PFSK-1 (cell line): ENCODE measurements around the gene PTGER1.

Experiments used
- FOXP2 ChIP-seq: optimal IDR thresholded peaks from 2 replicates; pipeline ENCODE3; 2011; ENCODE audit warnings: borderline replicate concordance, control low read depth, inconsistent platforms; ENCODE audit not compliant: insufficient read depth; ENCODE audit errors: extremely low read length, extremely low read depth
- POLR2AphosphoS5 ChIP-seq: IDR thresholded peaks from 2 replicates; pipeline ENCODE4 v1.6.1; 2012; ENCODE audit warnings: low read depth, mild to moderate bottlenecking, control low read depth, low read length, moderate library complexity
- SIN3A ChIP-seq: IDR thresholded peaks from 2 replicates; pipeline ENCODE4 v1.6.1; 2012; ENCODE audit warnings: mild to moderate bottlenecking, low read length, moderate library complexity, borderline replicate concordance; ENCODE audit not compliant: insufficient read depth
- TAF1 ChIP-seq: IDR thresholded peaks from 2 replicates; pipeline ENCODE4 v1.6.1; 2012; ENCODE audit warnings: low read length, control low read depth, borderline replicate concordance; ENCODE audit not compliant: insufficient read depth
- TF ChIP-seq, protein P1 (sequence below), 2 experiments: IDR thresholded peaks; 2 replicates each; pipeline versions ENCODE4 v1.6.1 to v1.8.0; 2011 to 2012; ENCODE audit warnings: low read depth in 2 of 2, low read length in 2 of 2, control low read depth in 1 of 2, inconsistent platforms in 1 of 2, mild to moderate bottlenecking in 1 of 2, moderate library complexity in 1 of 2; ENCODE audit not compliant: insufficient read depth in 1 of 2

PTGER1 gene

DNA sequence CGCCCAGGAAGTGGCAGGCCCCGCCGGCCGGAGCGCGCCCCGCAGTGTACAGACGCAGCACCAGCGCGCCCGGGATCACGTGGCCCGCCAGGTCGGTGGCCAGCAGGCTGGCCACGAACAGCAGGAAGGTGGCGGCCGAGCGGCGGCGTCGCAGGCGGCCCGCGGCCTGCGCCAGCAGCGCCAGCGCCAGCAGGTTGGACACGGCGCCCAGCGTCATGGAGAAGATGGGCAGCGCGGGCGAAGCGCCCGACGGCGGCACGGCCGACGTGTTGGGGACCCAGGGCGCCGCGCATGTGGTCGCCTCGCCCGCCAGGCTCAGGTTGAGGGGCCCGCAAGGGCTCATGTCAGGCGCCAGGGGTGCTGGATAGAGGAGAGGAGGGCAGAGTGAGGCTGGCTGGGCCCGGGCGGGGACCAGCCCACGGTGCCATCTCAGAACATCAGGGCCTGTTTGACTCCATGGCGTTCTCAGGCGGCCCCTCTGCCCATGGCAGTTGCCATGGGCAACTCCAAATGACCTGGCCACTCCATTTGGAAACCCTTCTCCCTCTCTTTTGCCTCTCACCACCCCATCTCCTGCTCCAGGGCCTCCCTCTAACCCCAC is 1.1 kb downstream of the PTGER1 start:
- TF ChIP-seq SIN3A (no peak), POLR2AphosphoS5 (no peak), FOXP2 (no peak), TAF1 (no peak)
- TF ChIP-seq, protein P1, sequence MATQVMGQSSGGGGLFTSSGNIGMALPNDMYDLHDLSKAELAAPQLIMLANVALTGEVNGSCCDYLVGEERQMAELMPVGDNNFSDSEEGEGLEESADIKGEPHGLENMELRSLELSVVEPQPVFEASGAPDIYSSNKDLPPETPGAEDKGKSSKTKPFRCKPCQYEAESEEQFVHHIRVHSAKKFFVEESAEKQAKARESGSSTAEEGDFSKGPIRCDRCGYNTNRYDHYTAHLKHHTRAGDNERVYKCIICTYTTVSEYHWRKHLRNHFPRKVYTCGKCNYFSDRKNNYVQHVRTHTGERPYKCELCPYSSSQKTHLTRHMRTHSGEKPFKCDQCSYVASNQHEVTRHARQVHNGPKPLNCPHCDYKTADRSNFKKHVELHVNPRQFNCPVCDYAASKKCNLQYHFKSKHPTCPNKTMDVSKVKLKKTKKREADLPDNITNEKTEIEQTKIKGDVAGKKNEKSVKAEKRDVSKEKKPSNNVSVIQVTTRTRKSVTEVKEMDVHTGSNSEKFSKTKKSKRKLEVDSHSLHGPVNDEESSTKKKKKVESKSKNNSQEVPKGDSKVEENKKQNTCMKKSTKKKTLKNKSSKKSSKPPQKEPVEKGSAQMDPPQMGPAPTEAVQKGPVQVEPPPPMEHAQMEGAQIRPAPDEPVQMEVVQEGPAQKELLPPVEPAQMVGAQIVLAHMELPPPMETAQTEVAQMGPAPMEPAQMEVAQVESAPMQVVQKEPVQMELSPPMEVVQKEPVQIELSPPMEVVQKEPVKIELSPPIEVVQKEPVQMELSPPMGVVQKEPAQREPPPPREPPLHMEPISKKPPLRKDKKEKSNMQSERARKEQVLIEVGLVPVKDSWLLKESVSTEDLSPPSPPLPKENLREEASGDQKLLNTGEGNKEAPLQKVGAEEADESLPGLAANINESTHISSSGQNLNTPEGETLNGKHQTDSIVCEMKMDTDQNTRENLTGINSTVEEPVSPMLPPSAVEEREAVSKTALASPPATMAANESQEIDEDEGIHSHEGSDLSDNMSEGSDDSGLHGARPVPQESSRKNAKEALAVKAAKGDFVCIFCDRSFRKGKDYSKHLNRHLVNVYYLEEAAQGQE (IDR thresholded peaks at IDR 0.05; ENCODE audit: insufficient read depth in 1 of 2, low read depth in 2 of 2, low read length in 2 of 2) = no peak

DNA sequence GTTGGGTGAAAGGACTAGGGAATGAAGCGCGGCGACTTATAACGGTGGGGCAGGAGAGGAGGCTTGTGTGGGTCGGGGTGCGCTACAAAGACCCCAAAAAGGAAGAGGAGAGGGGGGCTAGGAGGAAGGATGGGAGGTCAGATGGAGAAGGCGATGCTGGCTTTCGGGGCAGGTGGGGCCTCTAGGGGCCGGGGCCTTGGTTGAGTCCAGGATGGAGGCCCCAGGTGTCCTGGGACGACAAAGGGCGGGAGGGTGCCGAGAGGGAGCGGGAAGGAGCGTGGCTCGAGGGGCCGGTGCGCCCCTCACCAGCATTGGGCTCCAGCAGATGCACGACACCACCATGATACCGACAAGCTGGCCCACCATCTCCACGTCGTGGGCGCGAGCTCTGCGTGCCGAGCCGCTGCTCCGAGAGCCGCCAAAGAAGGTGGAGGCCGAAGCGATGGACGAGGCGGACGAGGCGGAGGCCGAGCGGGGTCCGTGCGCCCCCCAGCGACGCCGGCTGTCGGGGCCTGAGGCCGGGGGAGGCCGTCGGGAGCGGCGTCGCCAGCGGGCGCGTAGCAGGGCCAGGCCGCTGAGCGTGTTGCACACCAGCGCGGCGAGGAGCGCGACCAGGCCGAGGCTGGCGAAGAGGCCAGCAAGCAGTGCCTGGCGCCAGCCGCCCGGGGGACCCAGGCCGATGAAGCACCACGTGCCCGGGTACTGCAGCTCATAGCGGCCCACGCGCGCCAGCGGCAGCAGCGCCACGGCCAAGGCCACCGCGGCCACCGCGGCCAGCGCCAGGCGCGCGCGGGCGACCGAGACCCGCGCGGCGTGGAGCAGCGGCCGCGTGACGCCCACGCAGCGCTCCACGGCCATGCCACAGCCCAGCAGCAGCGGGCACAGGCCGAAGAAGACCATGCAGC is 1.8 kb downstream of the PTGER1 start:
- TF ChIP-seq TAF1 = no peak

DNA sequence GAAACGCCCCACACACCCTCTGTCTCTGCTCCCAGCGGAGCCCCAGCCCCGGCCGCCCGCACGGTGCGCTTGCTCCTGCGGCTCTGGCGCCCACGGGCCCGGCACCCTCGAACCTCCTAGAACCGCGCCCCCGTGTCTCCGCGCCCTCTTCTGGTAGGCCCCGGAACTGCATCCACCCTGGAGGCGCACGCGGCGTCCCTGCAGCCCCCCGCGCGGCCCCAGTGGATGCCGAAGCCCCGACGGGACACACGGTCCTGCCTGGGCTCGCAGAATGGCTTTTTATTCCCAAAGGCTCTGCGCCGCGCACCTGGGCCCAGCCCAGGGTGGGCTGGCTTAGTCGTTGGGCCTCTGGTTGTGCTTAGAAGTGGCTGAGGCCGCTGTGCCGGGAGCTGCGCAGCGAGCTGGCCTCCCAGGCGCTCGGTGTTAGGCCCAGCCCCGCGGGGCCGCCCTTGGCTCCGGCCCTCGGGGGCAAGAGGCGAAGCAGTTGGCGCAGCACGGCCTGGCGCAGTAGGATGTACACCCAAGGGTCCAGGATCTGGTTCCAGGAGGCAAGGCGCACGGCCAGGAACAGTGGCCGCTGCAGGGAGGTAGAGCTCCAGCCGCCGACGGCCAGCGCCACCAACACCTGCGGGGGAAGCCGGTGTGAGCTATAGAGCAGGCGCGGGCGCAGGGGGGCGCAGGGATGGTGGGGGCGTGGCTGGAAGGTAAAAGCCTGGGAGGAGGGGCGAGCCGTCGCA is 2.8 kb downstream of the PTGER1 start:
- TF ChIP-seq FOXP2 = no peak
- TF ChIP-seq SIN3A = no peak
- no peak for TF ChIP-seq TAF1
- TF ChIP-seq, protein P1 (IDR thresholded peaks at IDR 0.05; ENCODE audit: insufficient read depth in 1 of 2, low read depth in 2 of 2, low read length in 2 of 2) = no peak
- TF ChIP-seq POLR2AphosphoS5 = no peak

DNA sequence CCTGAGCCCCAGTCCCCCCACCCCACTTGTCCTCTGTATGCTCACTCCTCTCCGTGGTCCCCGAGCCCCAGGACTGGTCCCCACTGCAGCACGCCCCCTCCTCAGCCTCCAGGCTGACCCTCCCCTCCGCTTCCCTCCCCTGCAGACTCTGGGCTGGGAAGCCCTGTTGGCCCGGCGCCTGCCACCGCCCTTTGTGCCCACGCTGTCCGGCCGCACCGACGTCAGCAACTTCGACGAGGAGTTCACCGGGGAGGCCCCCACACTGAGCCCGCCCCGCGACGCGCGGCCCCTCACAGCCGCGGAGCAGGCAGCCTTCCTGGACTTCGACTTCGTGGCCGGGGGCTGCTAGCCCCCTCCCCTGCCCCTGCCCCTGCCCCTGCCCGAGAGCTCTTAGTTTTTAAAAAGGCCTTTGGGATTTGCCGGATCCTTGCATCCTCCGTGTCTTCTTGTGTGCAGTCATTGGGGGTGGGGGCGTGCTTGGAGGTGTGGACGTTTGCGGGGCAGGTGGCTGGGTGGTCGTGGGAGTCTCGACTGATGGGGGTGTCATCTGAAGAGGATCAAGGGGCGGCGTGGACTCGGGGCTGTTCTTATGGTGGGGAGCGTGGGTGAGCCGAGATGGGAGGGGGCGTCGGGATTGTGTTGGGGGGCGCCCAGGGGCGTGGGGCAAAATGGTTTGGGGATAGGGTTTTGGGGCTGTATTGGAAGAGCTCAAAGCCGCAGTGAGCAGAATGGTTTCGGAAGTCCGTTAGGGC is 3.5 kb downstream of the PTGER1 start:
- TF ChIP-seq, protein P1 (IDR thresholded peaks at IDR 0.05; ENCODE audit: insufficient read depth in 1 of 2, low read depth in 2 of 2, low read length in 2 of 2) = no peak
- TF ChIP-seq SIN3A (no peak), TAF1 (no peak), POLR2AphosphoS5 (no peak), FOXP2 (no peak)

DNA sequence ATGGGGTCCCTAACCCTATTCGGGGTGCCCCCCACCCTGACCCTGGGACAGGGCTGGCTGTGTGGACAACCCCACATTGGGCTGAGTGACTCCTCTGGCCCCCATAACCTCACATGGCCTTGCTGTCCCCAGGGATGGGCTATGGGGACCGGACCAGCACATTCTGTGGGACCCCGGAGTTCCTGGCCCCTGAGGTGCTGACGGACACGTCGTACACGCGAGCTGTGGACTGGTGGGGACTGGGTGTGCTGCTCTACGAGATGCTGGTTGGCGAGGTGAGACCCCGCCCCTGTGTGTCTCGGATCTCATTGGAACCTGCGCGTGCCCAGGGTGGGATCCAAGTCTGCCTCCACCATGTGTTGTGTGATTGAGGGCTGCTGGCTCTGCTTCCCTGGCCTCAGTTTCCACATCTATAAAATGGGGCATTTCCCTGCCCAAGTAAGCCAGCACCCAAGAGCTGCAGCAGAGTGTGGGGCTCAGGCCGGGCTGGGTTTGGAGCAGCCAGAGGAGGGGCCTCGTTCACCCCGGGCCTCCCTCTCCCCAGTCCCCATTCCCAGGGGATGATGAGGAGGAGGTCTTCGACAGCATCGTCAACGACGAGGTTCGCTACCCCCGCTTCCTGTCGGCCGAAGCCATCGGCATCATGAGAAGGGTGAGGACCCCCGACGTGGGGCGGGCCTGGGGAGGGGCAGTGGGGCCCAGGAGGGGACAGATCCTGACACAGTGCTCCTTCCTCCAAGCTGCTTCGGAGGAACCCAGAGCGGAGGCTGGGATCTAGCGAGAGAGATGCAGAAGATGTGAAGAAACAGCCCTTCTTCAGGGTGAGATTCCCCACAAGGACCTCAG is 4.9 kb downstream of the PTGER1 start:
- TF ChIP-seq, protein P1 (IDR thresholded peaks at IDR 0.05; ENCODE audit: insufficient read depth in 1 of 2, low read depth in 2 of 2, low read length in 2 of 2) = no peak
- TF ChIP-seq FOXP2 = no peak
- TF ChIP-seq TAF1 = no peak
- TF ChIP-seq SIN3A = no peak
- no peak for TF ChIP-seq POLR2AphosphoS5
